CD4-positive, alpha-beta T cell treated with Interleukin-15 for 1 hour (primary cell): ENCODE measurements around the gene CARD9.

Source experiments
- DNase-seq: peaks from one replicate; pipeline ENCODE4 v3.0.0-alpha.2; 2020

The CARD9 gene

GRCh38 chr9:136318111-136318775 is 55.2 kb downstream of the CARD9 start:
- DNase-seq, result no peak

- no peak for DNase-seq
These were observed 55.8 kb downstream of the CARD9 start for GRCh38 chr9:136317695-136318094.

- no peak for DNase-seq
These were observed 56.4 kb downstream of the CARD9 start for GRCh38 chr9:136316896-136317676.

GRCh38 chr9:136316271-136316751 is 57.2 kb downstream of the CARD9 start:
- DNase-seq, result peak; percentile 69

- no peak for DNase-seq
These were observed 58.5 kb downstream of the CARD9 start for GRCh38 chr9:136314944-136315343.

GRCh38 chr9:136314056-136314416 is 59.4 kb downstream of the CARD9 start:
- DNase-seq, result no peak
